Adrenal gland (tissue), 5 donors: ENCODE measurements around the gene WASL.

Experiments used
- POLR2A ChIP-seq, 2 donors: fragments of 450-650 bp; IDR thresholded peaks; one replicate each; pipeline ENCODE4 v1.6.1; 2017; ENCODE audit warnings: antibody characterized with exemption in 2 of 2, mild to moderate bottlenecking in 2 of 2, moderate library complexity in 1 of 2
- TF ChIP-seq, protein P1 (sequence below), 6 experiments: fragments of 450-650 bp in 4 of 6; fragments of 200-600 bp in 2 of 6; sonication (generic) in 1 of 6; IDR thresholded peaks; 1 replicate in 5 of 6; 2 replicates in 1 of 6; pipeline versions ENCODE4 v1.5.1 to v1.8.0; 2016 to 2021; ENCODE audit warnings: antibody characterized with exemption in 6 of 6, mild to moderate bottlenecking in 2 of 6, moderate library complexity in 1 of 6
- donor health status: DM: no; HTN: no; CAD: no.

DNA sequence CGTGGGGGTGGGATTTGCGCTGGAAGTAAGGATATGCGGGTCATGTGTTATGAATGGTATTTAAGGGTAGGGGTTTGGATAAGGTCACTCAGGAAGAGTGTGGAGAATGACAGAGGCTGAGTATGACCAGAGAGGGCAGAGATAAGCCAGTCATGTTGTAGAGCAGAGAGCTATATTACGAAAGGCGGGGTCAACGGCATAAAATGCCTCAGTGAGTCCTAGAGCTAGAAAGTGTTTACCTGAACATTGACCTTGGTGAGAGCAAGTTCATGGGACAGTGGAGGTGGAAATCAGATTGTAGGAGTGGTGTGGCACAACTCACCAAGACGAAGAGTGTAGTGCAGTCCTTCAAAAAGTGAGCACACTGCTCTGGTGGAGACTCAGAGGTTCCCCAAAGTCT is 79.3 kb downstream of the WASL start:
- TF ChIP-seq POLR2A (IDR thresholded peaks at IDR 0.05): no peak
- TF ChIP-seq, protein P1, sequence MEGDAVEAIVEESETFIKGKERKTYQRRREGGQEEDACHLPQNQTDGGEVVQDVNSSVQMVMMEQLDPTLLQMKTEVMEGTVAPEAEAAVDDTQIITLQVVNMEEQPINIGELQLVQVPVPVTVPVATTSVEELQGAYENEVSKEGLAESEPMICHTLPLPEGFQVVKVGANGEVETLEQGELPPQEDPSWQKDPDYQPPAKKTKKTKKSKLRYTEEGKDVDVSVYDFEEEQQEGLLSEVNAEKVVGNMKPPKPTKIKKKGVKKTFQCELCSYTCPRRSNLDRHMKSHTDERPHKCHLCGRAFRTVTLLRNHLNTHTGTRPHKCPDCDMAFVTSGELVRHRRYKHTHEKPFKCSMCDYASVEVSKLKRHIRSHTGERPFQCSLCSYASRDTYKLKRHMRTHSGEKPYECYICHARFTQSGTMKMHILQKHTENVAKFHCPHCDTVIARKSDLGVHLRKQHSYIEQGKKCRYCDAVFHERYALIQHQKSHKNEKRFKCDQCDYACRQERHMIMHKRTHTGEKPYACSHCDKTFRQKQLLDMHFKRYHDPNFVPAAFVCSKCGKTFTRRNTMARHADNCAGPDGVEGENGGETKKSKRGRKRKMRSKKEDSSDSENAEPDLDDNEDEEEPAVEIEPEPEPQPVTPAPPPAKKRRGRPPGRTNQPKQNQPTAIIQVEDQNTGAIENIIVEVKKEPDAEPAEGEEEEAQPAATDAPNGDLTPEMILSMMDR (IDR thresholded peaks at IDR 0.05): no peak
